HG03521 (cell line): ENCODE results near the gene PCDH11X.
"Not testable (repeated sequence)": the region's sequence is repeated elsewhere in the genome, so short reads cannot be mapped to it uniquely, and the experiment has no call there.

Source experiments
- ATAC-seq: cut with Tn5 transposase; IDR thresholded peaks from one replicate; pipeline ENCODE4 v1.9.1; 2021; ENCODE audit warnings: mild to moderate bottlenecking, moderate library complexity; ENCODE audit not compliant: unreplicated experiment

The PCDH11X gene

GRCh38 chrX:91779135-91779534, at the start of gene PCDH11X:
Gene PCDH11X (plus strand): TSS chrX:91779375. CDS start chrX:91835505, 56,130 bp downstream.
- ATAC-seq: not testable (repeated sequence)

GRCh38 chrX:91747446-91747845, 31.7 kb upstream of the PCDH11X start:
- ATAC-seq: not testable (repeated sequence)

- not testable (repeated sequence) for ATAC-seq
Measured at GRCh38 chrX:91753022-91753421, 26.2 kb upstream of the PCDH11X start.

GRCh38 chrX:91770619-91771488, 8.3 kb upstream of the PCDH11X start:
- peak; percentile 100 for ATAC-seq

- not testable (repeated sequence) for ATAC-seq
Measured at GRCh38 chrX:91773943-91774342, 5.2 kb upstream of the PCDH11X start.

- ATAC-seq: not testable (repeated sequence)
Measured at GRCh38 chrX:91780008-91780407, 833 bp downstream of the PCDH11X start.

GRCh38 chrX:91780698-91781097, 1.5 kb downstream of the PCDH11X start:
- ATAC-seq: not testable (repeated sequence)

GRCh38 chrX:91781553-91782298, 2.6 kb downstream of the PCDH11X start:
- not testable (repeated sequence) for ATAC-seq

GRCh38 chrX:91782825-91783224, 3.6 kb downstream of the PCDH11X start:
- not testable (repeated sequence) for ATAC-seq

- not testable (repeated sequence) for ATAC-seq
Measured at GRCh38 chrX:91817537-91817936, 38.4 kb downstream of the PCDH11X start.

GRCh38 chrX:91825321-91825720, 46.1 kb downstream of the PCDH11X start:
- not testable (repeated sequence) for ATAC-seq
